AG08395 (cell line): ENCODE measurements around the gene TARP.
"Not testable (repeated sequence)": the region's sequence is repeated elsewhere in the genome, so short reads cannot be mapped to it uniquely, and the experiment has no call there.

ENCODE experiments used
- DNase-seq: peaks from one replicate; pipeline ENCODE4 v3.0.0; 2012; ENCODE audit warnings: mixed read lengths, low spot score

Gene TARP

DNA sequence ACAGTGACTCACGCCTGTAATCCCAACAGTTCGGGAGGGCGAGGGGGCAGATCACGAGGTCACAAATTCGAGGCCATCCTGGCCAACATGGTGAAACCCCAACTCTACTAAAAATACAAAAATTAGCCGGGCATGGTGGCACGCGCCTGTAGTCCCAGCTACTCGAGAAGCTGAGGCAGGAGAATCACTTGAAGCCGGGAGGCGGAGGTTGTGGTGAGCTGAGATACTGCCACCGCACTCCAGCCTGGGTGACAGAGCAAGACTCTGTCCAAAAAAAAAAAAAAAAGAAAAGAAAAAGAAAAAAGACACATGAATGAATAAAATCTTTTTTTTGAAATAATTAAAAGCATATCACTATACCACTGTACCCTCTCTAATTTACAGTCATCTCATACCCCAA is 11.8 kb downstream of the TARP start:
- DNase-seq, result not testable (repeated sequence)

DNA sequence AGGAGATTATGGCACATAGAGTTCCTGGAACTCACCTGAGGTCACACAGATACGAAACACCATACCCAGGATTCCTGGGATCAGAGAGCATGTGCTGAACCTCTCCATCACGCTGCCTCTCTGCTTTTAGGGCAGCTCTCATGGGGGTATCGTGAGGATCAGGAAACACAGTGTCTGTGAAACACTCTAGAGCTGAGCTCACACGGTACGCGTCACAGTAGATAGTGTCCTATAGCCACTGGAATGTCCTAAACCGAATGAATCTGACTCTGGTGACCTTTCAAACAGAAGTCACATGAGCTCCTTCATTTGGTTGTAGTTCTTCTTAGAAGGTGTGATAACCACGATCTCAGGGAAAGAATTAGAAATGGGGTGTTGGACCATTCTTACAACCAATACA is 14.3 kb downstream of the TARP start:
- not testable (repeated sequence) for DNase-seq

DNA sequence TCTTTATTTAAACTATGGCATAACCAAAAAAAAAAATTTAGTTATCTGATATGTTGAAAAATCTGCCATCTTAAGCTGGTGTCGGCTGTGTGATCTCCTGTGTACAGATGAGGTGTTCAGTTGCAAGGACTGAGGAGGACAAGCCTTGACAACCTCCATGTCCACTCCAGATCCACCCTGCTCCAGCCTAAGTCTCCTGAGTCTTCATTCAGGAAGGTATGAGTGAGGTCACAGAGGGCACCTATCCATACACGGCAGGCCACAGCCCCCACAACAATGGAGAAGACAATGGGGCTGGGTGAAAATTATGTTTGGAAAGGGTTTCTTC is 16.1 kb downstream of the TARP start:
- DNase-seq, result no peak

DNA sequence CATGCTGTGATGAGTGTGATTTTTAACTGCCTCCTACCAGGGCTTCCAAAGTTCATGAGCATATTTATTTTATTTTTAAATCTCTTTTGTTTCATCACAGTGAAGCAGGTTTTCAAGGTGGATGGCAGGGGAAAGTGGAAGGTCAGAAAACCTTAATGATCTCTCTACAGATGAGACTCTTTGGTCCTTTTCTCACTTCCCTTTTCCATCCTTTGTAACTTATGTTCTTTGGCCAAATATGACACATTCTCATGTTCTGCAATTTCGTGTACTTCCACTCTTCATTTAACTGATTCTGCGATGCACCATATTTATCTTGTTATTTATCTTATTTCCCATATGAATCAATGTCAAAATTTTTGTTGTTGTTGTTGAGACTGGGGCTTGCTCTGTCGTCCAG is 23.6 kb downstream of the TARP start:
- not testable (repeated sequence) for DNase-seq

DNA sequence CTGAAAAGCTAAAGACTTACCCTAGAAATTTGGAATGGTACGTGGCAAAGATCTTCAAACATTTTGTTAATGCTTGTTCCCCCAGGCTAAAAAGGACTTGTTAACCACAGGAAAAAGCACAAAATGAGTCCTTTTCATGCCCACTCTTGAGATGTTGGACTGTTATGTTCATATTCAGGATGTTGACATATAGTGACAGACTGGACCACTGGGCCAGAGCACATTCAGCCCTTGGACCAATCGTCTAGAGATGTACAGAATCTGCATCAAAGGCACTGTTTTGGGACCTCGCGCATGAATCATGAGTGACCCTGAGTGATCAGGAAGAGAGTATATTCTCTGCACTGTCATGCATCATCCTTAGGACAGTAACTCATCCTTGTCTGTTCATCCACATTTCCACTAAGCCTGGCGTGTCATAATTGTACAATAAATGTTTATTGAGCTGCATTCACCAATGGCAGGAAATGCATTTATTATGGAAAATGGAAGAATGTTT is 25.3 kb downstream of the TARP start:
- no peak for DNase-seq

DNA sequence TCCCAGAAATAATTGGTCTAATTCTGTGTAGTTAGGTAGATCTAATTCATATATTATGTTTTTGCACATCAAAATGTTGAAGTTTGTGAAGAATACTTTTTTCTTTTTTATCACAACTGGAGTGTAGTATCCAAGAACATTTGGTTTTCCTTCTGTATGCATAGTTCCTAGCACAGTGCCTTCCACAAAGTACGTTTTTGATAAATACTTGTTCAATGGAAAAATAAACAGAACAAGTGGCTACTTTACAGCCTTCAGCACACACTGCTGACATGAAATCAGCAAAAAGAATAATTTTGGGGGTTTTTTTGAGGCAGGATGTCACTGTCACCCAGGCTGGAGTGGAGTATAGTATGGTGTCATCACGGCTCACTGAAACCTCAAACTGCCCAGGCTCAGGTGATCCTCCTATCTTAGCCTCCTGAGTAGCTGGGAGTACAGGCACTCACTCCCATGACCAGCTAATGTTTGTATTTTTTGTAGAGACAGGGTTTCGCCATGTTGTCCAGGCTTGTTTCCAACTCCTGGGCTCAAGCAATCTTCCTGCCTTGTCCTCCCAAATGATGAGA is 27.9 kb downstream of the TARP start:
- no peak for DNase-seq

DNA sequence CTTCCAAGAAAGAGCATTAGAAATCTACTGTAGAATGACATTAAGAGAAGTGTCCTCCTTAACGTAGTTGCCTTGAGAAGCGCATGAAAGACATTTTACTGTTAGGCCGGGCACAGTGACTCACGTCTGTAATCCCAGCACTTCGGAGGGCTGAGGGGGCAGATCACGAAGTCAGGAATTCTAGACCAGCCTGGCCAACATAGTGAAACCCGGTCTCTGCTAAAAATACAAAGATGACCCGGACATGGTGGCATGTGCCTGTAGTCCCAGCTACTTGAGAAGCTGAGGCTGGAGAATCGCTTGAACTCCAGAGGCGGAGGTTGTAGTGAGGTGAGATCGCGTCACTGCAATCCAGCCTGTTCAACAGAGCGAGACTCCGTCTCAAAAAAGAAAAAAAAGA is 28.9 kb downstream of the TARP start:
- DNase-seq, result no peak

DNA sequence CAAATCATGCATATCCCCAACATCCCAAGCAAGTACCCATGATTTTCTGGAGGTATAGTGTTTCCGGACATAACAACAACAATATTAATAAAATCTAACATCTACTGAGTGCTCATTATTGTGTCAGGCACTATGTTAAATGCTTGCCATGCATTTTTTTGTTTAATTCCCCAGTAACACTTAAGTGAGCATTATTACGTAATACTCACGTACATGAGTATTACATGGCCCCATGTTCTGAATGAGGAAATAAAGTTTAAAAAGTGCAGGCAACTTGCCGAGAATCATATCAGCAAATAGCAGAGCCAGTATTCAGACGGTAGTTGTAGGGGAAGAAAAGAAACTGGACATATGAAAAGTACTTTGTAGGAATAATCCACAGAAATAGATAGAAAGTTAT is 30.1 kb downstream of the TARP start:
- DNase-seq, result not testable (repeated sequence)

DNA sequence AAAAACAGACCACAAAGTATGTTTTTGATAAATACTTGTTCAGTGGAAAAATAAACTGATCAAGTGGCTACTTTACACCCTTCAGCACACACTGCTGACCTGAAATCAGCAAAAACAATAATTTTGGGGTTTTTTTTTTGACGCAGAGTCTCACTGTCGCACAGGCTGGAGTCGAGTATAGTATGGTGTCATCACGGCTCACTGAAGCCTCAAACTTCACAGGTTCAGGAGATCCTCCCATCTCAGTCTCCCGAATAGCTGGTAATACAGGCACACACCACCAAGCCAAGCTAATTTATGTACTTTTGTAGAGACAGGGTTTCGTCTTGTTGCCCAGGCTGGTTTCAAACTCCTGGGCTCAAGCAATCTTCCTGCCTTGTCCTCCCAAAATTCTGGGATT is 30.6 kb downstream of the TARP start:
- no peak for DNase-seq

DNA sequence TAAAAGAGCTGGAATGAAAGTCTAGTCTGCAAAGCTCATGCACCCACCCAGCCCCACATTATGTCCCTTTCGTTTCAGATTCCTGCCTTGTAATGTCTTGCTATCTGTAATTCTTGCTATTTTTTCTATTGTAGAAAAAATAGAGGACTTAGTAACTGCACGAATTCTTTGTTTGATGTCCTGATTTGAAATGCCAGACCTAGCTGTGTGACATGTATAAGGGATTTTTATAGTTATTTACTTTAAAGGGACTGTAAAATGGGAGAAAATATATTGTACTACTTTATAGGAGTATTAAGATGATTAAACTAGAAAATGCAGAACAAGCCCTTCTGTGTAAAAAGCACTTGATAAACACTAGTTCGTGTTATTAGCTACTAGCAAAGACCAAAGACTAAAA is 32.4 kb downstream of the TARP start:
- no peak for DNase-seq

DNA sequence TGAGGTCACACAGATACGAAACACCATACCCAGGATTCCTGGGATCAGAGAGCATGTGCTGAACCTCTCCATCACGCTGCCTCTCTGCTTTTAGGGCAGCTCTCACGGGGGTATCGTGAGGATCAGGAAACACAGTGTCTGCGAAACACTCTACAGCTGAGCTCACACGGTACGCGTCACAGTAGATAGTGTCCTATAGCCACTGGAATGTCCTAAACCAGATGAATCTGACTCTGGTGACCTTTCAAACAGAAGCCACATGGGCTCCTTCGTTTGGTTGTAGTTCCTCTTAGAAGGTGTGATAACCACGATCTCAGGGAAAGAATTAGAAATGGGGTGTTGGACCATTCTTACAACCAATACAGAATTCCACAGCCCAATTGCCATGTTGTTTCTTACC is 34.3 kb downstream of the TARP start:
- not testable (repeated sequence) for DNase-seq

DNA sequence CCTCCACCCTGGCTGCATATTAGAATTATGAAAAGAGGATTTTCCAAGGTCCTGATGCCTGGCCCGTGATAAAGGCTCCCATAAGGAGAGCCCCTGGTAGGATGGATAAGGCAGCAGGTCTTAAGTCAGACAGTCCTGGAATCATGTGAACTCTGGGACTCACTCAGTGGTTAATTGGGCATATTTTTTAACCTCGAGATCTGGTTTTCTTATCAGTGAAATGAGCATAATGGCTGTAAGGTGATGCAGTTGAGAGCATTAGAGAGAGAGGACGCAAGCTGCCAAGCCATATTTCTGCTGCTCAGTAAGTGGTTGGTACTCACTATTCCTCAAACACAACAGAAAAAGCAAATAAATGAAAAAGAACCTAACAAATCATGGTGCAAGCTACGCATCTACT is 37.8 kb downstream of the TARP start:
- DNase-seq, result no peak

DNA sequence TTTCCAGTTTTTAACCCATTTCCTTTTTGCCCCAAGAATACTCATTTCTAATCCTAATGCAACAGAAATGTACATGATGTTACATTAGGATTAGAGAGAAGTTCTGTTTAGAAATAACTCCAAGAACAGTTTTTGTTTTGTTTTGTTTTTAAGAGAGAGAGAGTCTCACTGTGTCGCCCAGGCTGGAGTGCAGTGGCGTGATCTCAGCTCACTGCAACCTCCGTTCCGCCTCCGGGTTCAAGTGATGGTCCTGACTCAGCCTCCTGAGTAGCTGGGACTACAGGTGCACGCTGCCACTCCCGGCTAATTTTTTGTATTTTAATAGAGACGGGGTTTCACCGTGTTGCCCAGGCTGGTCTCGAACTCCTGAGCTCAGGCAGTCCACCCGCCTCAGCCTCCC is 38.7 kb downstream of the TARP start:
- not testable (repeated sequence) for DNase-seq

DNA sequence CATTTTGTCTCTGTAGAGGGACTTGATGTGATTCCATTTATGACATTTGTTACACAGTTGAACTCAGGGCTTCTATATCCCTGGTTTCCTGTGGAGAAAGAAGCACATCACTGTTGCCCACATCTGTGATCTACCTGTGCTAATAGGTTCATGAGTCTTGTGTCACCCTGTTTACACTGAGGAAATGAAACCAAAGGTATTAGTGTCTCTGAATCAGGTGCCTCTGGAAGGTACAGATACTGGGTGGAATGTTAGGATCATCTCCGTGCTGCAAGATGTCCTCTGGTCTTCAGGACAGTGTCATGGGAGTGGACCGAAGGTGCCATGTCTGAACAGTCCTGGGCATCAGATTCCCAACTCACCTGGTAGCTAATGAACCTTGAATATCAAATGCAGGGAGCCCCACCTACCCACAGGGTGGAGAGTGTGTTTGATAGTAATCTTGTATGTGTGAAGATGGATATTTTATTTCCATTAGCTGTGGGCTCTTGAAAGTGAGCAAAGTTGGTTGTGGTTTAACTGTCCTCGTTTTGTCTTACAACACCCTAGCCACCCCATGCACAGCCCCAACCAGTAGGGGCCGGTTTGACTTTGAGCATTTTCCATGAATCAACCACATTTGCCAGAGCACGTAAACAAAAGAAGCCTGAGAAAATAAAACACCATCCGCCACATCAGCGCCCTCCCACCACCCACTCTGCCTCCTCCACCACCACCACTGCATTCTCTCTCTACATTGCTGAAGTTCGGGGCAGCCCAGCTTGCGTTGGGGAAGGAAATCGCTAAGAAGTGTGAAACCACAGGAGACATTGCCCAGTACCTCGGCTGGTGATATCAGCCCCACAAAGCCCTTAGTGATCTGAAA is 40.7 kb downstream of the TARP start:
- DNase-seq, result no peak

DNA sequence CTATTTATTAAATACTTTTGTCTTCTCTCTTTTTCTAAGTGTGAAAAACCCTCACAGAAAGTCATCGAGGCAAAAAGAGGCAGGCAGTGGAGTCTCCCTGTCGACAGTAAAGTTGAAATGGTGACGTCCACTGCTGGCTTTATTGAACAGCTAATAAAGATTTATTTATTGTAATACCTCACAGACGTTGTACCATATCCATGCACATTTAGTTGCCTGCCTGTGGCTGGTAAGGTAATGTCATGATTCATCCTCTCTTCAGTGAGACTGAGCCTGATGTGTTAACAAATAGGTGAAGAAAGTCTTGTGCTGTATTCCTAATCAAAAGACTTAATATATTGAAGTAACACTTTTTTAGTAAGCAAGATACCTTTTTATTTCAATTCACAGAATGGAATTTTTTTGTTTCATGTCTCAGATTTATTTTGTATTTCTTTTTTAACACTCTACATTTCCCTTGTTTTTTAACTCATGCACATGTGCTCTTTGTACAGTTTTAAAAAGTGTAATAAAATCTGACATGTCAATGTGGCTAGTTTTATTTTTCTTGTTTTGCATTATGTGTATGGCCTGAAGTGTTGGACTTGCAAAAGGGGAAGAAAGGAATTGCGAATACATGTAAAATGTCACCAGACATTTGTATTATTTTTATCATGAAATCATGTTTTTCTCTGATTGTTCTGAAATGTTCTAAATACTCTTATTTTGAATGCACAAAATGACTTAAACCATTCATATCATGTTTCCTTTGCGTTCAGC is 43.4 kb downstream of the TARP start:
- no peak for DNase-seq

DNA sequence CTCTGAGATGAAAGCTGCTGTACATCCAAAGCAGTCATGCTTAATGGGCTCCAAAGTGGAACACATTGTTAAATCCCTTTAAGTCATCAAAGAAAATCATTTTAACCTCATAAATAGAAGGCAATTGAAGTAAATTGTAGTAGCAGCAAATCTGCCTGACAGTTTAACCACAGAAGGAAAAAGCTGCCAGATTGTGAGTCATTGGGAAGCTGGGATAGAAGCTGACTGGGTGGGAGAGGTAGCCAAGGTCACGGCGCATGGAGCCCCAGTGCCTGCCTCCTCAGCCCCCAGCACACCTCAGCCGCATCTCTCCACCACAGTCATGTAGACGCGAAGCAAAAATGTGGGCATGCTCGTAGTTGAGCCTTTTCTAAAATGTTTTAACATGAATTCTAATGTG is 44.0 kb downstream of the TARP start:
- peak; percentile 27 for DNase-seq

DNA sequence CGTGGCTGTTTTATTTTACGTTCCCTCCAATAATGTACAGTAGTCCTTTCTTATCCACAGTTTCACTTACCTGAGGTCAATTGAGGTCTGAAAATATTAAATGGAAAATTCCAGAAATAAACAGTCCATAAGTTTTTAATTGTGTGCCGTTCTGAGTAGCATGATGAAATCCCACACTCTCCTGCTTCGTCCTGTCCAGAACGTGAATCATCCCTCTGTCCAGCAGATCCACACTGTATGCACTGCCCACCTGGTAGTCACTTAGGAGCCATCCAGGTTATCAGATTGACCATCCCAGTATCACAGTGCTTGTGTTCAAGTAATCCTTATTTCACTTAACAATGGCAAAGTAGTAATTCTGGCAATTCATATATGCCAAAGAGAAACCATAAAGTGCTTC is 49.0 kb downstream of the TARP start:
- DNase-seq, result no peak

DNA sequence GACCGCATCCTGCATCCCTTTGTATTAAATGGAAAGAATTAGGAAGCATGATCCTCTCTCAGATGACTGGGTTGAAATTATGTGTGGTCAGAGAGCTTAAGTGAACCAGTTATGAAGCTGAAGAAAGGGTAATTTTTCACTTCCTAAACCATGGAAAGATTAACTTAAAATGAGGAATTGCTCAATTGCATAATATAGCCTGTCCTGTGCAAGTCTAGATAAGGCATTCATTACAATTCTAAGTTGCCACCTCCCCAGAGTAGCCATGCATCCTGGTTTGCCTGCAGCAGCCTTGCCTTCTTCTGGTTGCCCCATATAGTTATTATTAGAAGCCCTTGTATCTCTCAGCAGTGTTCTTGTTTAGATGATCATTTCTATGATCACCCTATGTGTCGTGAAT is 50.1 kb downstream of the TARP start:
- no peak for DNase-seq

DNA sequence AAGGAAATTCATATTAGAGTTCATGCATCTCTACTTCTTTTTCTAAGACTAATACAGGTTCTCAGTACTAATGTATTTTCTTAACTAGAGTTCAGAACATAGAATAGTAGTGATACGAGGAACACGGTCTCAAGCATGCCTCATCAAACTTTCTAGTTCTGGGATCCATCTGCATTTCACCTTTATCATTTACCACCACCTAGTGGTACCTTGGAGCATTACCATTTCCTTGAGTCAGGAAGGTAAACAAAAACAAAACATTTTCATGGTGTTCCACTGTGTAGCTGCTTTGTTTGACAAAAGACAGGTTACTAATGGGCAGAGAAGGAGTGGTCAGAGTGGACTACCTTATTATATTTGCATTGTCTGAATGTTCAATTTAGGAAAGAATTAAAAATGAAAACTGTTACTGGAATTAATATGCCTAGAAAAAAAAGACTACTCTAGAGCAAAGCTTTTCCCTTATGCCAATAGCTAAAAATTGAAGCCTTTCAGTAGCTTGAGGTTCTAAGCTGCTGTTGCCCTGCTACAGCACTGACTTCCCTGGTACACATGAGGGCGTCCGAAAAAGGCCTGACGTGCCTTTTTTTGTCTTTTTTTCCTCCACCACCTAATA is 50.8 kb downstream of the TARP start:
- DNase-seq, result peak; percentile 67

DNA sequence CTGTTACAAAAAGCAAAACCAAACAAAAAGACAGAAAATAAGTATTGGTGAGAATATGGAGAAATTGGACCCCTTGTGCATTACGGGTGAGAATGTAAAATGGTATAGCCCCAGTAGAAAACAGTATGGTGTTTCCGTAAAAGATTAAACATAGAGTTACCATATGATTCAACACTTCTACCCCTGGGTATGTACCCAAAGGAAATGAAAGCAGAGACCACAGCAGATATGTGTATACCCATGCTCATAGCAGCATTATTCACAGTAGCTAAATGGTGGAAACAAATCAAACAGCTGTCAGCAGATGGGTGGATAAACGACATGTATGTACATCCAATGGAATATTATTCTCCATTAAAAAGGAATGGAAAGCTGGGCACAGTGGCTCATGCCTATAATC is 53.0 kb downstream of the TARP start:
- no peak for DNase-seq

DNA sequence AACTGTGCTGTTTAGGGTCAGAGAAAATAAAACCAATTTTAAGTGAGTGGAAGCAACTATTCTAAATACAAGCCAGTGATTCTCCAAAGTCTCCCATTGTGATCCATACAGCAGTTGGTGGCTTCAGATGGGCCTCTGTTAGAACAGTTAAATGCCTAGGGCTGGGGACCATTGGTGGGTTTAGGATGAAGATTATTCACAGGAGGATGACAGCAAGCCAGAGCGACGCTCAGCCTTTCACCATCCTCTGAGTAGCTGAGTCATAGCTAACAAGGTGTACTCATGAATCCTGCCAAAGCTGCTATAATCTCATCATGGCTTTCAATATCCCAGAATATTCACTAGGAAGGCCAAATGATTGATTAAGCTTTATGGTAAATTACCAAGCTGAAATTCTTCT is 55.8 kb downstream of the TARP start:
- DNase-seq, result no peak
